Liver (tissue), 9 donors: ENCODE data around the gene RILP. TPM values are rescaled to one million over a fixed set of nuclear protein-coding genes. Genes with fewer than 3 reads are reported as not detected.

Experiments used
- DNase-seq: peaks from one replicate; pipeline ENCODE4 v3.0.0-alpha.2; 2017; ENCODE audit warnings: low spot score
- H3K27ac ChIP-seq, 2 donors: one replicate each; pipeline ENCODE4 v1.7.0; 2013; ENCODE audit warnings: inconsistent platforms in 2 of 2, low read length in 2 of 2, control low read depth in 1 of 2, low read depth in 1 of 2, mild to moderate bottlenecking in 1 of 2
- H3K27me3 ChIP-seq, 4 donors: one replicate each; pipeline versions ENCODE4 v1.6.1 to v1.7.0; 2013; ENCODE audit warnings: low read length in 3 of 4, inconsistent platforms in 1 of 4, mild to moderate bottlenecking in 1 of 4, moderate library complexity in 1 of 4; ENCODE audit not compliant: control insufficient read depth in 4 of 4, insufficient read depth in 4 of 4
- H3K36me3 ChIP-seq, 4 donors: one replicate each; pipeline versions ENCODE4 v1.6.1 to v1.7.0; 2013; ENCODE audit warnings: low read length in 3 of 4, mild to moderate bottlenecking in 3 of 4, low read depth in 1 of 4, moderate library complexity in 1 of 4; ENCODE audit not compliant: control insufficient read depth in 4 of 4, insufficient read depth in 3 of 4
- H3K4me1 ChIP-seq, 4 donors: one replicate each; pipeline versions ENCODE4 v1.6.1 to v1.7.0; 2013; ENCODE audit warnings: low read length in 3 of 4, mild to moderate bottlenecking in 3 of 4, moderate library complexity in 1 of 4; ENCODE audit not compliant: control insufficient read depth in 4 of 4, insufficient read depth in 4 of 4
- H3K4me3 ChIP-seq, 3 donors: one replicate each; pipeline versions ENCODE4 v1.6.1 to v1.7.0; 2013; ENCODE audit warnings: low read length in 3 of 3, control low read depth in 1 of 3, low read depth in 1 of 3, mild to moderate bottlenecking in 1 of 3
- H3K9ac ChIP-seq, 2 donors: one replicate each; pipeline ENCODE4 v1.7.0; 2013; ENCODE audit warnings: low read length in 2 of 2, mild to moderate bottlenecking in 2 of 2, moderate library complexity in 2 of 2, control low read depth in 1 of 2, low read depth in 1 of 2
- H3K9me3 ChIP-seq, 4 donors: one replicate each; pipeline versions ENCODE4 v1.6.1 to v1.7.0; 2013; ENCODE audit warnings: low read length in 3 of 4; ENCODE audit not compliant: control insufficient read depth in 4 of 4
- ATF3 ChIP-seq: IDR thresholded peaks from 2 replicates; pipeline ENCODE4 v1.6.1; 2016; ENCODE audit warnings: antibody characterized with exemption
- EGR1 ChIP-seq, 2 donors: IDR thresholded peaks; 2 replicates each; pipeline ENCODE4 v1.6.1; 2016 to 2018; ENCODE audit warnings: antibody characterized with exemption in 2 of 2, low read depth in 2 of 2
- FOXA1 ChIP-seq: IDR thresholded peaks from 2 replicates; pipeline ENCODE4 v1.6.1; 2016; ENCODE audit warnings: antibody characterized with exemption
- FOXA2 ChIP-seq: IDR thresholded peaks from 2 replicates; pipeline ENCODE4 v1.6.1; 2016; ENCODE audit warnings: antibody characterized with exemption
- GABPA ChIP-seq, 2 donors: IDR thresholded peaks in 1 of 2; conservative IDR thresholded peaks in 1 of 2; 2 replicates each; pipeline ENCODE4 v1.6.1; 2016; ENCODE audit warnings: antibody characterized with exemption in 2 of 2, mild to moderate bottlenecking in 1 of 2, moderate library complexity in 1 of 2
- JUND ChIP-seq, 2 donors: IDR thresholded peaks; 2 replicates each; pipeline ENCODE4 v1.6.1; 2016; ENCODE audit warnings: antibody characterized with exemption in 2 of 2
- MAX ChIP-seq: IDR thresholded peaks from 2 replicates; pipeline ENCODE4 v1.6.1; 2016; ENCODE audit warnings: antibody characterized with exemption
- NR2F2 ChIP-seq: IDR thresholded peaks from 2 replicates; pipeline ENCODE4 v1.6.1; 2016; ENCODE audit warnings: antibody characterized with exemption
- RAD21 ChIP-seq, 2 donors: IDR thresholded peaks; 2 replicates each; pipeline ENCODE4 v1.6.1; 2016; ENCODE audit warnings: antibody characterized with exemption in 2 of 2, mild to moderate bottlenecking in 2 of 2
- SP1 ChIP-seq: IDR thresholded peaks from 2 replicates; pipeline ENCODE4 v1.6.1; 2018; ENCODE audit warnings: antibody characterized with exemption, mild to moderate bottlenecking
- YY1 ChIP-seq: IDR thresholded peaks from 2 replicates; pipeline ENCODE4 v1.6.1; 2016; ENCODE audit warnings: antibody characterized with exemption, mild to moderate bottlenecking
- WGBS: extraction: QIAGEN DNeasy Blood & Tissue Kit; methylation state at CpG from one replicate; pipeline ENCODE4 v1.1.7; 2013; 5-methylcytosine and 5-hydroxymethylcytosine counted together
- polyA plus RNA-seq, 2 donors: library from polyadenylated mRNA; stranded (reverse) in 1 of 2; unstranded in 1 of 2; fragments of 200-250 nt in 1 of 2; fragments of >200 nt in 1 of 2; fragmentation: Nextera tagmentation in 1 of 2; extraction: Ambion mirVana in 1 of 2; gene quantifications; one replicate each; pipeline versions ENCODE4 v1.2.1 to v1.2.3, GENCODE V29; 2013 to 2015
- total RNA-seq, 2 donors: library from RNA; depleted of rRNA; stranded (reverse); fragments of >200 nt; gene quantifications; one replicate each; pipeline ENCODE4 v1.2.3, GENCODE V29; 2014
- TF ChIP-seq, protein P1 (sequence below): IDR thresholded peaks from 2 replicates; pipeline ENCODE4 v1.6.1; 2016; ENCODE audit warnings: antibody characterized with exemption
- TF ChIP-seq, protein P2 (sequence below): fragments of 150-350 bp; IDR thresholded peaks from 2 replicates; pipeline ENCODE4 v1.5.1; 2017; ENCODE audit warnings: improper control_type of control experiment, low read depth, low read length; ENCODE audit not compliant: missing input control
- donor health status: healthy.
- donor health status: healthy.
- donor health status: healthy.
- donor health status: healthy.
- donor health status: healthy.

The RILP gene
- total and polyA plus RNA-seq, 4 donors = 7.9 to 47.4 (median 22.5) TPM

DNA sequence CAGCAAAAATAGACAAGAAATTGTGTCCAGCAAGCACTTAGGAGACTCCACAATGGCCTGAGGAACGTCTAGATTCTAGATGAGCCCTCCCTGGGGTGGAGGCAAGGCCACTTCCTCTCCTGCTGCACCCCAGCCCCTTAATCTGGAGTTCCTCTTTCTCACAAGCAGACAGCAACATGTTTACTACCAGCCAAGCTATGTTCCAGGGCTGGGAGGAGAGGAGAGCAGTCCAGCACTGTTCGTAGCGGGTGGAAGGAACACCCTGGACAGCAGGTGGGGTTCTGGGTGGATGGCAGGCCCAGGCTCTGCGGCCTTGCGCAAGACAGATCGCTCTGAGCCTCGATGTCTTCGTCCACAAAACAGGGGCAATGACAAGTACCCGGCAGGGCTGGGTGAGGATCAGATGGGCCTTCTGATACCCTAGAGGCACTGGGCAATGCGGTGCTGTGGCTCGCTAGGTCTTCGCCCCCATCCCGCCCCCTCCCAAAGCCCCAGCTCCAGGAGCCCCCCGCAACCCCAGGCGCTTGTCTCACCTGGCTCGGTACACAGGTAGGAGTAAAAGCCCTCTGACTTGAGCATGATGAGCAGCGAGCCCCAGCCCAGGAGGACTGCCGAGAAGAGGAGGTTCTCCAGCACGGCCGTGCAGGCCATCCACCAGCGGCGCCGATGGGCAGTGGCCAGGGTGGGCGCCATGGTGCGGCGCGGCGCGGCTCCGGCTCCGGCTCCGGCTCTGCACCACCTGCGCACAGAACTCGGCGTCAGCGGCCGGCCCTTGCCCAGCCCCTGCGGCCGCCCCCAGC lies 22.3 kb downstream of the RILP start (continued):
- TF ChIP-seq, protein P1, sequence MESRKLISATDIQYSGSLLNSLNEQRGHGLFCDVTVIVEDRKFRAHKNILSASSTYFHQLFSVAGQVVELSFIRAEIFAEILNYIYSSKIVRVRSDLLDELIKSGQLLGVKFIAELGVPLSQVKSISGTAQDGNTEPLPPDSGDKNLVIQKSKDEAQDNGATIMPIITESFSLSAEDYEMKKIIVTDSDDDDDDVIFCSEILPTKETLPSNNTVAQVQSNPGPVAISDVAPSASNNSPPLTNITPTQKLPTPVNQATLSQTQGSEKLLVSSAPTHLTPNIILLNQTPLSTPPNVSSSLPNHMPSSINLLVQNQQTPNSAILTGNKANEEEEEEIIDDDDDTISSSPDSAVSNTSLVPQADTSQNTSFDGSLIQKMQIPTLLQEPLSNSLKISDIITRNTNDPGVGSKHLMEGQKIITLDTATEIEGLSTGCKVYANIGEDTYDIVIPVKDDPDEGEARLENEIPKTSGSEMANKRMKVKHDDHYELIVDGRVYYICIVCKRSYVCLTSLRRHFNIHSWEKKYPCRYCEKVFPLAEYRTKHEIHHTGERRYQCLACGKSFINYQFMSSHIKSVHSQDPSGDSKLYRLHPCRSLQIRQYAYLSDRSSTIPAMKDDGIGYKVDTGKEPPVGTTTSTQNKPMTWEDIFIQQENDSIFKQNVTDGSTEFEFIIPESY = no peak
- TF ChIP-seq YY1 (no peak), JUND (IDR thresholded peaks at IDR 0.05) (no peak), NR2F2 (no peak), GABPA (IDR thresholded peaks at IDR 0.05 in 1 of 2, conservative IDR thresholded peaks at IDR 0.05 in 1 of 2) (no peak), EGR1 (IDR thresholded peaks at IDR 0.05; ENCODE audit: low read depth in 2 of 2) (no peak), SP1 (no peak), RAD21 (IDR thresholded peaks at IDR 0.05) (no peak), FOXA2 (no peak)

GRCh38 chr17:1626333-1626732 lies 23.3 kb downstream of the RILP start:
- Histone ChIP-seq H3K27me3 (no peaks in the 10 kb centered on the region), H3K27ac (no peak overlapping the region), H3K9ac (no peak overlapping the region), H3K9me3 (no peaks in the 10 kb centered on the region), H3K4me1 (peaks cover 9 to 32% (median 21%) of the 10 kb centered on the region in 4 donors), H3K36me3 (no peaks in the 10 kb centered on the region), H3K4me3 (no peak overlapping the region)
- WGBS = 77% methylated on average over 3 of the region's 3 CpGs
- TF ChIP-seq MAX (no peak), GABPA (IDR thresholded peaks at IDR 0.05 in 1 of 2, conservative IDR thresholded peaks at IDR 0.05 in 1 of 2) (no peak), ATF3 (no peak), YY1 (no peak), EGR1 (IDR thresholded peaks at IDR 0.05; ENCODE audit: low read depth in 2 of 2) (no peak), RAD21 (IDR thresholded peaks at IDR 0.05) (no peak), SP1 (no peak), FOXA2 (no peak), NR2F2 (no peak), FOXA1 (no peak), JUND (IDR thresholded peaks at IDR 0.05) (no peak)
- TF ChIP-seq, protein P2, sequence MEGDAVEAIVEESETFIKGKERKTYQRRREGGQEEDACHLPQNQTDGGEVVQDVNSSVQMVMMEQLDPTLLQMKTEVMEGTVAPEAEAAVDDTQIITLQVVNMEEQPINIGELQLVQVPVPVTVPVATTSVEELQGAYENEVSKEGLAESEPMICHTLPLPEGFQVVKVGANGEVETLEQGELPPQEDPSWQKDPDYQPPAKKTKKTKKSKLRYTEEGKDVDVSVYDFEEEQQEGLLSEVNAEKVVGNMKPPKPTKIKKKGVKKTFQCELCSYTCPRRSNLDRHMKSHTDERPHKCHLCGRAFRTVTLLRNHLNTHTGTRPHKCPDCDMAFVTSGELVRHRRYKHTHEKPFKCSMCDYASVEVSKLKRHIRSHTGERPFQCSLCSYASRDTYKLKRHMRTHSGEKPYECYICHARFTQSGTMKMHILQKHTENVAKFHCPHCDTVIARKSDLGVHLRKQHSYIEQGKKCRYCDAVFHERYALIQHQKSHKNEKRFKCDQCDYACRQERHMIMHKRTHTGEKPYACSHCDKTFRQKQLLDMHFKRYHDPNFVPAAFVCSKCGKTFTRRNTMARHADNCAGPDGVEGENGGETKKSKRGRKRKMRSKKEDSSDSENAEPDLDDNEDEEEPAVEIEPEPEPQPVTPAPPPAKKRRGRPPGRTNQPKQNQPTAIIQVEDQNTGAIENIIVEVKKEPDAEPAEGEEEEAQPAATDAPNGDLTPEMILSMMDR = no peak
- TF ChIP-seq, protein P1 = no peak
- no peak for DNase-seq
